Stimulated activated CD4-positive, alpha-beta T cell treated with anti-CD3 and anti-CD28 coated beads, Interleukin-2, amount 100 ng/mL, for 4 hours (primary cell): ENCODE results near the gene PEPD.

Experiments
- DNase-seq: peaks from one replicate; pipeline ENCODE4 v3.0.0-alpha.2; 2020; ENCODE audit warnings: low read depth

Gene PEPD

GRCh38 chr19:33407716-33408115 is 113.9 kb downstream of the PEPD start:
- DNase-seq = no peak

GRCh38 chr19:33407140-33407551 is 114.4 kb downstream of the PEPD start:
- no peak for DNase-seq

- peak; percentile 55 for DNase-seq
These were observed 115.0 kb downstream of the PEPD start for GRCh38 chr19:33406521-33407139.

- DNase-seq = no peak
These were observed 115.8 kb downstream of the PEPD start for GRCh38 chr19:33405553-33406461.

GRCh38 chr19:33405254-33405552 is 116.4 kb downstream of the PEPD start:
- no peak for DNase-seq

- DNase-seq = no peak
These were observed 116.9 kb downstream of the PEPD start for GRCh38 chr19:33404506-33405253.

GRCh38 chr19:33403973-33404304 is 117.7 kb downstream of the PEPD start:
- DNase-seq = no peak

- DNase-seq = no peak
These were observed 118.2 kb downstream of the PEPD start for GRCh38 chr19:33403221-33403972.

GRCh38 chr19:33402421-33403220 is 119.0 kb downstream of the PEPD start:
- no peak for DNase-seq

GRCh38 chr19:33401683-33402420 is 119.7 kb downstream of the PEPD start:
- no peak for DNase-seq

- no peak for DNase-seq
These were observed 120.5 kb downstream of the PEPD start for GRCh38 chr19:33400856-33401682.

- DNase-seq = no peak
These were observed 121.6 kb downstream of the PEPD start for GRCh38 chr19:33399745-33400681.

GRCh38 chr19:33399081-33399744 is 122.4 kb downstream of the PEPD start:
- DNase-seq = no peak

GRCh38 chr19:33398361-33399060 is 123.1 kb downstream of the PEPD start:
- DNase-seq = no peak

- no peak for DNase-seq
These were observed 123.8 kb downstream of the PEPD start for GRCh38 chr19:33397536-33398360.

- DNase-seq = no peak
These were observed 124.7 kb downstream of the PEPD start for GRCh38 chr19:33396701-33397535.
